Epithelial cell of proximal tubule (primary cell): ENCODE results near the gene SUN2. TPM values are rescaled to one million over a fixed set of nuclear protein-coding genes. Genes with fewer than 3 reads are reported as not detected.

ENCODE experiments used
- DNase-seq: peaks from one replicate; pipeline ENCODE4 v3.0.0-alpha.2; 2011; ENCODE audit warnings: low read depth
- H3K4me3 ChIP-seq: 2 replicates; pipeline ENCODE4 v1.5.1; 2011; ENCODE audit warnings: low read depth, mild to moderate bottlenecking, low read length
- total RNA-seq: library from RNA; depleted of rRNA; stranded (reverse); fragments of >200 nt; gene quantifications from 2 replicates; pipeline ENCODE4 v1.2.3, GENCODE V29; 2015
- TF ChIP-seq, protein P1 (sequence below): conservative IDR thresholded peaks from 2 replicates; pipeline ENCODE4 v1.5.1; 2012; ENCODE audit warnings: low read depth, mild to moderate bottlenecking, low read length

Gene SUN2
- total RNA-seq, 1 donor from 2014 or later = 88.2 TPM

GRCh38 chr22:38739300-38740055, 16.3 kb downstream of the SUN2 start:
- TF ChIP-seq, protein P1, sequence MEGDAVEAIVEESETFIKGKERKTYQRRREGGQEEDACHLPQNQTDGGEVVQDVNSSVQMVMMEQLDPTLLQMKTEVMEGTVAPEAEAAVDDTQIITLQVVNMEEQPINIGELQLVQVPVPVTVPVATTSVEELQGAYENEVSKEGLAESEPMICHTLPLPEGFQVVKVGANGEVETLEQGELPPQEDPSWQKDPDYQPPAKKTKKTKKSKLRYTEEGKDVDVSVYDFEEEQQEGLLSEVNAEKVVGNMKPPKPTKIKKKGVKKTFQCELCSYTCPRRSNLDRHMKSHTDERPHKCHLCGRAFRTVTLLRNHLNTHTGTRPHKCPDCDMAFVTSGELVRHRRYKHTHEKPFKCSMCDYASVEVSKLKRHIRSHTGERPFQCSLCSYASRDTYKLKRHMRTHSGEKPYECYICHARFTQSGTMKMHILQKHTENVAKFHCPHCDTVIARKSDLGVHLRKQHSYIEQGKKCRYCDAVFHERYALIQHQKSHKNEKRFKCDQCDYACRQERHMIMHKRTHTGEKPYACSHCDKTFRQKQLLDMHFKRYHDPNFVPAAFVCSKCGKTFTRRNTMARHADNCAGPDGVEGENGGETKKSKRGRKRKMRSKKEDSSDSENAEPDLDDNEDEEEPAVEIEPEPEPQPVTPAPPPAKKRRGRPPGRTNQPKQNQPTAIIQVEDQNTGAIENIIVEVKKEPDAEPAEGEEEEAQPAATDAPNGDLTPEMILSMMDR = no peak
- DNase-seq = no peak
- H3K4me3 ChIP-seq = no peak overlapping the region

DNA sequence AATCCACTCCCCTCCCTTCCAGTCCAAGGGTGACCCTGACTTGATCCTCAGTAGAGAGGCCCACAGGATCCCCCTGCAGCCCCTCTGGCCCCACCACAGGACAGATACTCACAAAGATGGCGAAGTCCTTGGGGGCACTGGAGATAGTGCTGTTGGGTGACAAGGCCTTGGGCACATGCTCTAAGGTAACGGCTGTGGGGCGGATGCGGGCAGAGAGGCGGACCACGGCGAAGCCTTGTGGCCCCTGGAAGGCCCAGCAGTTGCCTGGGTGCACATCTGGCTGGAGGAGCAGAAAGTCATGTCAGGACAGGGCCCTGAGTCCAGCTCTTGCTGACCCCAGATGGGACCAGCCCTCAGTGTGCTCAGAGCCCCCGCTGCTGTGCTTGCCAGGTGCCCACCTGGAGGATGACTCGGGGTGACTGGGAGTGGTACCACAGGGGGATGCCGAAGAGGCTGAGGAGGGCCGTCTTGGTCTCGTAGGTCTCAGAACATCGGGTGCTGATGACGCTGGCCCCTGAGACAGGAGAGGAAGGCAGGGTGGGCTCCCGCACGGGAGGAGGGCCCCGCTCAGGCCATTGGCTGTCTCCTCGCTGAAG, 17.2 kb downstream of the SUN2 start:
- no peak overlapping the region for H3K4me3 ChIP-seq
- TF ChIP-seq, protein P1 = no peak
- DNase-seq = no peak

DNA sequence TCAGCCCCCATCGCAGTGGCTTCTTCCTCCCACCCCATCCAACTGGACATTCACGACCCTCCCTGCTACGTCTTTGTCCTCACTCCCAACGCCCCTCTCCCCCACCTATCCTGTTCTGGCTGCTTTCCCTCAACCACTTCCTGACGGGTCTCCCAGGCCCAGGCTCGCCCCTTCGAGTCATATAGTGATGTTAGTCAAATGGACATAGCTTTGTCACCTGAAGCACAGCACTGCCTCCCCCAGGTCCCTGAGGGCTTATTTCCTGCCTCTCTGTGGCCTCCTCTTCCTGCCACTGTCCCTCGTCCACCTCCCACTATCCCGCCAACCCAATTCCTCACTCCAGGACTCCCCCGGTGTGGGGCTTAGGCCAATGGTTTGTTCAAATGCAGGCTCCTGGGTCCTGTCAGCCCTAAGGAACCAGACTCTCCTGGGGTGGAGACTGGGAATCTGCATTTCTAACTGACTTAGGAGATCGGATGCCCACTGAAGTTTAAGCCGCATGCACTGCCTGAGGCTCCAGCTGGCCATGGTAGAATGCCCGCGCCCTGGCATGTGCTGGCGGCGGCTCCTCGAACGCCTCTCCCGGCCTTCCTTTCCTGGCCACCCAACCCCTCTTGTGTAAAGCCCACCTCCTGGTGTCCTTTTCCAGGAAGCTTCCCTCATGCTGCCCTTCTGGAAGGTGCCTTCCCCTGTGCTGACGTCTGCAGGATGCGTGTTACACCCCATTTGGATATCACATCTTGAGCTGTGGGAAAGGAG, 18.3 kb downstream of the SUN2 start:
- no peak for DNase-seq
- TF ChIP-seq, protein P1 = no peak
- no peak overlapping the region for H3K4me3 ChIP-seq

DNA sequence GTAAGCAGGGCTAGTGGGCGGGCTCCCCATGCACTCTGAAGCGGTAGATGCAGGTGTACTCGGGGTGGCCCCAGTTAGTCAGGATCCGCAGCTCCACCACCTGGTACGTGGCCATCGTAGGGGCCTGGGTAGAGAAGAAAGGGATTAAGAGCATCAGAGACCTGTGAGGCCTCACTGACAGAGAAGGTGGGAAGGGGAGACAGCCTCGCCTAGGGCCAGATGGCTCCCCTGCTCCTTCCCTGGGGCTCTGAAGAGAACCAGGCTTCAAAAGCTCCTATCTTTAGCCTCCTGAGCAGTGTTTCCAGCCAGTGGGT, 19.6 kb downstream of the SUN2 start:
- TF ChIP-seq, protein P1 = no peak
- DNase-seq = no peak

DNA sequence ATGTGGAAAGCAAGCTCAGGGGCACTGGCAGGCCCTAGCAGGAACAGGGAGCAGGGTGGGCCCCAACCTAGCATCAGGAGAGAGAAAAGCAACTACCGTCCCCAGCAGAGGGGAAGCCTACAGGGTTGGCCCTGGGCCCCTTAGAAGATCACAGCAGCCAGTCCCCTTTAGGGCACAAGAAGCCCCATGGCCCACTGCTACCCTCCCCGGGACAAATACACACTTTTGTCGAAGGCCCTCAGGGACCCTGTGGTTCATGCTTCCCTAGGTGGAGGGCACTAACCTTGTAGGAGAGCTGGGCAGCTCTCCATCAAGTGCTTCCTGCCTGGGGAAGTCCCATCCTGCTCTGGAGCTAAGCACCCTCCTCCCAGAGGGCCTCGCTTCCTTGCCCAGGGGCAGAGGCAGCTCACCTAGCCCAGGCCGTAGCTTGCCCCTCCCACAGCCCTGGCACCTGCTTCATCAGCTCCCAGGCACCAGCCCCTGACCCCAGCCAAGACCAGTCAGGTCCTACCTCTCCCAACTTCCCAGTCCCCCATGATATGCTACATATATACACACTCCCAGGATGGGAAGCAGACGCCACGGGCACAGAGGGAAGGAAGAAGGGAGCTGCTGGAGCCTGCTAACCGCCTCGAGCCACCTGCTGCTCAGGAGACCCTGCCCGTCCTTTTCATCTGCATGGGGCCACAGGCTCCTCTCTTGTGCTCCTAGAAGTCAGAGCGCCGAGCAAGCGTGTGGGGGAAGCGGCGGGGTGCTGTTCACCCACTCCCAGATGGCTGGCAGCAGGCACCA, 20.1 kb downstream of the SUN2 start:
- no peak overlapping the region for H3K4me3 ChIP-seq
- no peak for DNase-seq
- TF ChIP-seq, protein P1 = no peak

More for the DNA sequence above, 19.6 kb downstream of the SUN2 start:
- no peak overlapping the region for H3K4me3 ChIP-seq

DNA sequence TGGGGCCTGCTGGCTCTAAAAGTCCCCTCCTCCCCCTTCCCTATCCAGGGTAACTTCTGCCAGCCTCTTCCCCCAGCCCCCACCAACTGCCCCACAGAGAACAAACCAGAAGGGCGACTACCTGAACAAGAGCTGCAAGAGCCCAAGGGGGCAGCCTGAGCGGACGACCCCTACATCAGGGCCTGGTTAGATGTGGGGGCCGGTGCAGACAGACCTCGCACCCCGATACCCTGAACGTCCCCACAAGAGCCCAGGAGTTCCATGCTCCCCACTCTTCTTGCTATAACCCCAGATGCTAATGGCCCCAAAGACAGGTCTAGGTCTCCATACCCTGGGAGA, 20.7 kb downstream of the SUN2 start:
- no peak overlapping the region for H3K4me3 ChIP-seq
- TF ChIP-seq, protein P1 = no peak
- DNase-seq = no peak
